GM21723 (cell line): ENCODE results near the gene CYP1A2.
"Not testable (repeated sequence)": the region's sequence is repeated elsewhere in the genome, so short reads cannot be mapped to it uniquely, and the experiment has no call there.

Experiments
- ATAC-seq: cut with Tn5 transposase; IDR thresholded peaks from one replicate; pipeline ENCODE4 v1.9.1; 2021; ENCODE audit warnings: mild to moderate bottlenecking, moderate library complexity; ENCODE audit not compliant: unreplicated experiment

Gene CYP1A2, protein sequence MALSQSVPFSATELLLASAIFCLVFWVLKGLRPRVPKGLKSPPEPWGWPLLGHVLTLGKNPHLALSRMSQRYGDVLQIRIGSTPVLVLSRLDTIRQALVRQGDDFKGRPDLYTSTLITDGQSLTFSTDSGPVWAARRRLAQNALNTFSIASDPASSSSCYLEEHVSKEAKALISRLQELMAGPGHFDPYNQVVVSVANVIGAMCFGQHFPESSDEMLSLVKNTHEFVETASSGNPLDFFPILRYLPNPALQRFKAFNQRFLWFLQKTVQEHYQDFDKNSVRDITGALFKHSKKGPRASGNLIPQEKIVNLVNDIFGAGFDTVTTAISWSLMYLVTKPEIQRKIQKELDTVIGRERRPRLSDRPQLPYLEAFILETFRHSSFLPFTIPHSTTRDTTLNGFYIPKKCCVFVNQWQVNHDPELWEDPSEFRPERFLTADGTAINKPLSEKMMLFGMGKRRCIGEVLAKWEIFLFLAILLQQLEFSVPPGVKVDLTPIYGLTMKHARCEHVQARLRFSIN

DNA sequence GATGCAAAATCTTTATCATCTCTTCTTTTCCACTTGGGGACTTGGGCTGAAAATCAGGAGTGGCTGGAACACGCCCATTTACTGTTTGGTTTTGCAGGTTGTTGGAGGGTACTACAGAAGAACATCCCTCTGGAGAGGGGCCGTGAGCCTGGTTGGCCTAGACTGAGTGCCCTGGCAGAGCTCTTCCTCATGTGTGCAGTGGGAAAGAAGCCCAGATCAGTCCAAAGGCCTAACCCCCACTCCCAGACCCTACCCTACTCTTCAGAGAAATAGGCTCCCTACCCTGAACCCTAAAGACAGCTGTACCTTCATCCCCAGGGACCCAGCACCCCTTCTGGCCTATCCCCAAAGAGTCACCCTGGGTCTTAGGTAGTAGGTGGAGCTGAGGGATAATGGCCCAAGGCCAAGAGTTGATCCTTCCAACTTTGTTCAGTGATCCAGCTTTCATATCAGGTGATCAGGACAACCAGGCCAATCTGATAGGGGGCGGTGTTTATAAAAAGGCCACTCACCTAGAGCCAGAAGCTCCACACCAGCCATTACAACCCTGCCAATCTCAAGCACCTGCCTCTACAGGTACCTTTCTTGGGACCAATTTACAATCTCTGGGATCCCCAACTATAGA, at the start of gene CYP1A2:
TSS of gene CYP1A2 (plus strand) at position 524 of the 625 bp plus-strand sequence. CDS start 894 bp downstream, outside the sequence.
- ATAC-seq, result no peak

DNA sequence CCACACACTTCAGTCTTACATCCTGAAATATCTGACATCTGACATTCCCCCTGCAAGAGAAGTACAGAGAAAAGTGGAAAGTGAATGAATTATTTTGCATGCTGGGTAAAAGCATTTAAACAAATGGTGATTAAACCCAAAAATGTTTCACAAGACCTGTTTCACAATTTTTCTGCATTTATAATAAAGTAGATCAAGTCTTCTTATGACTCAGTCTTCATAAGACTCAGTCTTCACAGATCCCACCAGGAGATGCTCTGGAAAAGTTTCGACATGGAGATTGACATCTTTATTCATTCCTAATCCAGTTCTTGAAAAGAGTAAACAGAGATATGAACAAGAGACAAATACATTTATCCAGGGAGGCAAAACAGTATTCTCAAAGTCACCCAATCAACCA, 39.6 kb upstream of the CYP1A2 start:
- no peak for ATAC-seq

DNA sequence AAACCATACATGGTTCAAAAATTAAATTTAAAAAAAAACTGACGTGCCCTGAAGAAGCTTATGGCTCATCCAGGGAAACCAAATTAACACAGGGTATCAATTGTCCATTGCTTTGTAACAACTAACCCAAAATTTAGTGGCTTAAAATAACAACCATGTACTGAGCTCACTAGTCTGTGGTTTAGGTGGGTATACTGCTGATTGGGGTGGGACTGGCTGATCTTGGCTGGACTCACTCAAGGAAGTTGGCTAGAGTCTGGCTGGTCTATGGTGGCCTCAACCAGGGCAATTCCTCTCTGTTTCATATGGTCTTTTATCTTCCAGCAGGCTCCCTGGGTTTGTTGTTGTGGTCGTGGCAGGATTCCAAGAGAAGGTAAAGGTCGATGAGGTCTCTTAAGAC, 38.8 kb upstream of the CYP1A2 start:
- no peak for ATAC-seq

DNA sequence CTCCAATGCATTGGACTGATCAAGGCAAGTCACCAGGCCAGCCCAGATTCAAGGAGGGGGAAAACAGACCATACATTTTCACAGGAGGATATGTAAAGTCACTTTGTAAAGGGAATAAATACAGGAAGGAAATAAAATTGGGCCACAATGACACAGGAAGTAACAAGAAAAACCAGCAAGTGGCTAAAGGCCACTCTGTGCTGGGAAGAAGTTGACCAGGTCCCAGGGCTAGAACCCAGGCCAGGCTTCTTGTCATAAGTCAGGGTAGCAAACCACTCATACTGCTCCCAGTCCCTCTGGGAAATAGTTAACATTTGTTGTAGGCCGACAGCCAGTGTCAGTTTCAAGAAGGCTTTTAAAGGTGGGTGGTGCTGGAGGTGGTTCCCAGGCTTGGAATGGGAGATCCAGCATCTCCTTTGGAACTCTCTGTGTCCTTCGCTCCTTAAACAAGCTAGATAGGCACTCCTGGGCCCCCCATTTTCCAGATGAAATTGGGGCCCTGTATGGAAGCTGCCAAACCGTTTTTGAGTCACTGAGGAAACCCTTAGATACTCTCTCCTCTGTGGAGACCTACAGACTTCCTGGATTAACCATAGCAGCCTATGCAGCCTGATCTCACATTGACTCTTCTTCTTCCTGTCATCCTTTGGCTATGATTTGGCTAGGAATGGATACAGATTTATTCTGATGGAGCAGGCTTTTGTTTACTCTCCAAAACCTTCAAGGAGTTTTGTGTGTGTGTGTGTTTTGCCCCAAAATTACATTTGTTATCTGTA, 38.1 kb upstream of the CYP1A2 start:
- no peak for ATAC-seq

DNA sequence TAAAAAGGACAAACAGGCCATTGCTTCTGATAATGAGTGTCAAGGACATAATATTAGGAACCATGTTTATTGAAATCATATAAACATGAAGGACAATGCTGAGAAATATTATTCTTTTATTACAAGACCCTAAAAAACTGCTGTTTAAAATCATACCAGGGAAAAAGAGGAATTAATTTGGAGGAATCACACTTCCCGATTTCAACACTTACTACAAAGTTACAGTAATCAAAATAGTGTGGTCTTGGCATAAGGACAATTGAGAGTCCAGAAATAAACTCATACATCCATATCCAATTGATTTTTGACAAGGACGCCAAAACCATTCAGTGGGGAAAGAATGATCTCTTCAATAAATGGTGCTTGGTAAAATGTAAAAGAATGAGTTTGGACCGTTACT, 36.3 kb upstream of the CYP1A2 start:
- no peak for ATAC-seq

DNA sequence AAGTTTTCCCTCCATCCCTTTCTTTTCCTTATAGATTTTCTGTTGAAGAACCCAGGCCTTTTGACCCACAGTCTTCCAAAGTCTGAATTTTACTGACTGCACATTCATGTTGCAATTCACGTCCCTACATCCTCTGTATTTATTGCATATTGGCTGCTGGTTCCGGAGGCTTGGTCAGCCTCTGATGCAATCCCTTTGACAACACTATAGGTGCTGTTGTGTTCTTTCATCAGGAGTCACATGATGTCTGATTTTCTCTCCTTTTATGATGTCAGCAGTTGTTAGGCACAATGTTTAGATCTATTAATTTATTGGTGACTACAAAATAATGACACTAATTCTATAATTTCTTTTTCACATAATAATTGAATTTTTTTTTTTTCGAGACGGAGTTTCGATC, 32.0 kb upstream of the CYP1A2 start:
- ATAC-seq, result no peak

DNA sequence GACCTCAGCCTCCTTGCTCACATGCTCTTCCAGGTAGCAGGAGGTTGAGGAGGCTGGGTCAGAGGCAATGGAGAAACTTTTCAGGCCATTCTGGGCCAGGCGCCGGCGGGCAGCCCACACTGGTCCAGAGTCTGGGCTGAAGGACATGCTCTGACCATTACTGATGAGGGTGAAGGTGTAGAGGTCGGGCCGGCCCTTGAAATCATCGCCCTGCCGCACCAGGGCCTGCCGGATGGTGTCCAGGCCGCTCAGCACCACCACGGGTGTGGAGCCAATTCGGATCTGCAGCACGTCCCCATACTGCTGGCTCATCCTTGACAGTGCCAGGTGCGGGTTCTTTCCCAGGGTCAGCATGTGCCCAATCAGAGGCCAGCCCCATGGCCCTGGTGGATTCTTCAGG, 26.1 kb upstream of the CYP1A2 start:
- ATAC-seq, result no peak

DNA sequence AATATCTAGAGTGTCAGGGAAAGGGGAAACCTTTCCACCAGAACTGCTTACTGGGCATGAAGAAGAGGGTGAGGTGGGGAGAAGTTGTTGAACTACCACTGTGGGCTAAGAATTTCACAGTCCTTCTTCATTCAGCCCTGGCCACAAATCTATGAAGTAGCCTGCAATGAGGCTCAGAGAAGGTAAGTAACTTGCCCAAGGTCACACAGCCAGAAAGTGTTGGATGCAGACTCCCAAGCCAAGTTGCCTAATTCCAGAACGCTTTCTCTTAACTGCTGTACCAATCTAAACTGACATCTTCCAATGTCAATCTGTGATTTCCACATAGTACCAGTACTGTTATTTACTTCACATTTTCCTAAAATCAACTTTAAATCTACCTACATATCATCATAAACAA, 25.5 kb upstream of the CYP1A2 start:
- no peak for ATAC-seq

DNA sequence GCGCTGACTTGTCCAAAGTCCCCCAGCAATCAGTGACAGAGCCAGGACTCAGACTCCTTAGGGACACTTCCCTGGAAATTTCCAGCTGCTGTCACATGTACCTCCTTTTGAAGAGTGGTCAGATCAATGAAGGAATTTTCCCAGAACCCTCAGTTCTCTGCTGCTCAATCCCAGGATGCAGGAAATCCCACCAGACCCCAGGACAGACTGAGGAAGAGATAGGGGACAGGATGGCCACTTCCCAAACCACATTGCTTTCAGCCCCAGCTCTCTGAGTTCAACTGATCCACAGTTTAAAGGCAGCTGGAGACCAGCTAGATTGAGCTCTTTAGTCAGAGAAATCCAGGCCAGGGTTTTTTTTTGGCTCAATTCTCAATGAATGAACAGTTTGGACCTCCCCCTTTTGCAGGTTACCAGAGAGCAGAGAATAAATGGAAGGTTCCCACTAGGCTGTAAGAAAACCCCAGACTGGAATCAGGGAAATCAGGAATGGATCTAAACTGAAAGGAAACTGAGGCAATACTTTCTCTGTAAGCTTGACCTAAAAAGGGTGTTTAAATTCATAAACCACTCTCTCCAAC, 24.8 kb upstream of the CYP1A2 start:
- ATAC-seq, result no peak

DNA sequence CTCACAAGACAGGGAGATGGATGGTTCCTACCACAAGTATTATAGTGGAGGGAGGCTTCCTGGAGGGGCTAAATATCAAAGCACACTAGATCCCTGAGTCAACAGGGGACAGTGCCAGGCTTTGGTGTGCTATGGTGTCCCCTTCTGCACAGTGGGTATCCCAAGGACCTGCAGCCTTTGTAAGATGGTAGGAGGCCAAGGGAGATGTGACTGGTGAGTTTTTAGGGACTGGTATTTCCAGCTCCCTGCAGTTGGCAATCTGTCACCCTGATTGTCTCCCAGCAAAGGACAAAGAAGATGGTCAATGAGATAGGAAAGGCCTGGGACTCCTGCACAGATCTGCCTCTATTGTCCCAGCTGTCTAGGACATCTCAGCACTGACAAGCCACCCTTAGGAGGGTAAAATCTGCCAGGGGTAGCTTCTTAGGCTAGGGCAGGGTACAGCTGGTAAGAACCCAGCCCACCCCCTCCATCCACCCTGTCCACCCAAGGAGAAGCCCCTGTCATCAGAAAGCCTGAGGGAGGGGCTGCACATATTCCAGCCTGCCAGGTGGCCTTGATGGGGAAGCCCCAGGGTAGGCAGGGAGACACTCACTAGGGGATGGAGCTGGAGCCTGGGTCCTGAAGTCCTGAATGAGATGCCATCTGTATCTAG, 23.9 kb upstream of the CYP1A2 start:
- no peak for ATAC-seq

DNA sequence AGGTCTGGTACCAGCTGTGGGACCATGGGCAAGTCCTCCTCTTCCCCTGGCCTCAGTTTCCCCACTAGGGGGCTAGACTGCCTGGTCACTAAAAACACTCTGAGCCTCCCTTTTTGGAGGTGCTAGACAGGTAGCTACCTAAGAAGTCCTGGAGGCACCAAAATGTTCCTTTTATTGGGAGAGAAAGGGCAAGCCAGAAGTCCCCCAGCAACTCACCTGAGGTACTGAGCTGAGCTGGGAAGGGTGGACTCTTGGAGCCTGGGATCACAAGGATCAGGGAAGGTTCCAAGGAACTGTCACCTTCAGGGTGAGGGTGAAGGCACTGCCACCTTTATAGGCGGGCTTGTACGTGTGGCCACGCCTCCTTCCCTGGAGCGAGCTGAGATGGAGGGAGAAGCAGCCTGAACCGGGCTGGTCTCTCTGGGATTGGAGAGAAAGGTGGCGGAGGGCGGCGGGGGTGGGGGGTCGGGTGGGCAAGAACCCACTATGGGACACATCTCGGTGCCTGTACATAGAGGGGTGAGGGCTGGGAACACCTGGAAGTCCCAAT, 23.3 kb upstream of the CYP1A2 start, which contains the start of gene CYP1A1:
TSS of gene CYP1A1 (minus strand) at position 304 of the 550 bp plus-strand sequence. CDS start 2,431 bp downstream, outside the sequence.
- ATAC-seq, result no peak

DNA sequence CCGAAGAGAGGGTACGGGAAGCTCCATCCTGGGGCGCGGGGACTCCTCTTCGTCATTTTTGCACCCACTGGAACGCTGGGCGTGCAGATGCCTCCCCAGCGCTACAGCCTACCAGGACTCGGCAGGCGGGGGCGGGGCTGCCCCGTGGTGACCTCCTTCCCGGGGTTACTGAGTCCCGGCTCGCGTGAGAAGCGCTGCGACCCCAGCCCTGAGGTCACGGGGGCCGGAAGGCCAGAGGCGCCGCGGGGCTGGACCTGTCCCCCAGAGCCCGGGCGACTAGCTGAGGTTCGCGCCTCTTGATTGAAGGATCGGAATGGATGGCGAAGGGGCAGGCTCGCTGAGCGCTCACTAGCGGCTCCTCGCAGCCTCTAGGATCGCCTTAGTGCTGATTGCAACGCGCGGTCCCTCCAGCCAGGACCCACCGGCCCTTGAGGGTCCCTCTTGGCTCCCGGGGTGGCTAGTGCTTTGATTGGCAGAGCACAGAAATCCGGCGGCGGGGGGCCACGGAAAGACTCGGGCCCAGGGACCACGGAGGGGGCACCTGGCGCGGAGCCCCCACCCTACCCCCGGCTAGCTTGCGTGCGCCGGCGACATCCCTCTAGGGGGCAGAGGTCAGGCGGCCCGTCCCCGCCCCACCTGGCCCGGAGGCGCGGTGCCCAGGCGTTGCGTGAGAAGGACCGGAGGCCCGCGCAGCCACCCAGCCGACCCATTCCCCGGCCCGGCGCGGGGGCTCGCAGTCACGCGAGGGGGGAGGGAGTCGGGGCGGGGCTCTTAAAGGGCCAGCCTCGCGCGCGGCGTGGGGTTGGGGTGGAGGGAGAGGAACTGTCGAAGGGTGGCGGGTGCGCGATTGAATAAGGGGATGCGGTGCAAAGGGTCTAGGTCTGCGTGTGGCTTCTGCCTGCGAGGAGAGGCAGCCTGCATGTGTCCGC, 22.5 kb upstream of the CYP1A2 start:
- ATAC-seq, result no peak

DNA sequence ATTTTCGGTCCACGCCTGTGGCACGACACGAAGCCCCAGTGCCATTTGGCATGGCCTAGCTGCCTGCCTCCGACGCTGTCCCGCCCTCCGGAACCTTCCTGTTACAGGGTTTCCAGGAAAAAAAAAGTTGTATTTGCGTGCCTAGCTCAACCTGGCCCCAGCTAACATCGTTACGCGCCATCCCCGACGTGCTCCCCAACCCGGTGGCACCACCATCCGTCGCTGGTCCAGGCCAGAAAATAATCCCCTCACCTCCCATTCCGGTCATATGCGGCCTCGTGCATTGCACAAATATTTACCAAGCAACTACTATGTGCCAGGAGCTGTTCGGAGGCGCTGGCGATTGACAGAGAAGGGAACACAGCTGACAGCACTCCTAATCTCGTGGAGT, 21.9 kb upstream of the CYP1A2 start:
- no peak for ATAC-seq

DNA sequence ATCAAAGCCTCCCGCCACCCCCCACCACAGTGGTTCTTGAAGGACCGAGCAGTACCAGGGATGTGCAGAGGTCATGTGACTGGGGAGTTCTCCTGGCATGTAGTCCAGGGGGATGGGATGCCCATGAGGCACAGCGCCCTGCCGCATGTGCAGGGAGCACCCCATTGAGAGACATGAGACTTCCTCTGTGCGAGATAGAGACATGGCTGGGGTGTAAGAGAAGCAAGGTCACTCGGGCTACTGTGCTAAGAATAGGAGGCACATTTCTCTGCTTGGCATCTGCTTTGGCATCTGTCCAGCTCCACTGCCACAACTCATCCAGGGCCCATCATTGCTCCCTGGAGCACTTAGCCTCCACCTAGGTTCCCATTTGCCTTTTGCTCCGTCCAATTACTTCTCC, 20.9 kb upstream of the CYP1A2 start:
- ATAC-seq, result no peak

DNA sequence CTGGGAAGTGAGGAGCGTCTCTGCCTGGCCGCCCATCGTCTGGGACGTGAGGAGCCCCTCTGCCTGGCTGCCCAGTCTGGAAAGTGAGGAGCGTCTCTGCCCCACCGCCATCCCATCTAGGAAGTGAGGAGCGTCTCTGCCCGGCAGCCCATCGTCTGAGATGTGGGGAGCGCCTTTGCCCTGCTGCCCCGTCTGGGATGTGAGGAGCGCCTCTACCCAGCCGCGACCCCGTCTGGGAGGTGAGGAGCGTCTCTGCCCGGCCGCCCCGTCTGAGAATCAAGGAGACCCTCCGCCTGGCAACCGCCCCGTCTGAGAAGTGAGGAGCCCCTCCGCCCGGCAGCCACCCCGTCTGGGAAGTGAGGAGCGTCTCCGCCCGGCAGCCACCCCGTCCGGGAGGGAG, 19.9 kb upstream of the CYP1A2 start:
- ATAC-seq, result not testable (repeated sequence)

DNA sequence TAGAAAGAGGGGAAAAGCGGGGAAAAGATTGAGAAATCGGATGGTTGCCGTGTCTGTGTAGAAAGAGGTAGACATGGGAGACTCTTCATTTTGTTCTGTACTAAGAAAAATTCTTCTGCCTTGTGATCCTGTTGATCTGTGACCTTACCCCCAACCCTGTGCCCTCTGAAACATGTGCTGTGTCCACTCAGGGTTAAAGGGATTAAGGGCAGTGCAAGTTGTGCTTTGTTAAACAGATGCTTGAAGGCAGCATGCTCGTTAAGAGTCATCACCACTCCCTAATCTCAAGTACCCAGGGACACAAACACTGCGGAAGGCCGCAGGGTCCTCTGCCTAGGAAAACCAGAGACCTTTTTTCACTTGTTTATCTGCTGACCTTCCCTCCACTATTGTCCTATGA, 19.3 kb upstream of the CYP1A2 start:
- not testable (repeated sequence) for ATAC-seq

DNA sequence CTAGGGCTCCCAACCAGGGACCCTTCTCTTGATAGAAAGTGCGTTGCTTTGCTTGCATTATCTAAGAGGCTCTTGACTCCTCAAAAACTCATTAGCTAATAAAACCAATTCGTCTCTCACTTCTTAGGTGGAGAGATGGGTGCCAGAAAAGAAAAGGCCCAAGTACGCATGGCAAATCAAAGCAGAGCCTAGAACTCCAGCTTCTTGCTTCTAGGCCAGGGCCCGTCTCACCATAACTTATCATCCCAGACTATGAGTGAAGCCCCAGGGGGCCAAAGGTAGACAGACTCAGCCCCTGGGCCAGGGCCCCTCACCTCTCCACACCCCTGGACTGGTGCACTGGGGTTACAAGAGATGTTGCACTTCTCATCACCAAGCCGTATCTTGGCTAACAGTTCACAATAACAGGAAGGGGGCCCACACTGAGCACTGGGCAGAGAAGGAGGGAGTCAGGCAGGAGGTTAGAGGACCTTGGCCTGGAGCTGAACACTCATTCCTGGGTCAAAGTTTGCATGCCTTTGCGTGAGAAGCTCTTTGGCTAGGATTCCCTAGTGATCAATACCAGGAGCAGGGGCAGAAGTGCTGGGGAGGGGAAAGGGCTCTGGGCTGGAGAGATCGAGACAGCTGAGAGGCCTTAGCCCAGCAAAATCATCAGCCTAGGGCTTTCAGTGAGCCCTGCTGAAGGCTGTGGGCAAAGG, 17.9 kb upstream of the CYP1A2 start:
- no peak for ATAC-seq

DNA sequence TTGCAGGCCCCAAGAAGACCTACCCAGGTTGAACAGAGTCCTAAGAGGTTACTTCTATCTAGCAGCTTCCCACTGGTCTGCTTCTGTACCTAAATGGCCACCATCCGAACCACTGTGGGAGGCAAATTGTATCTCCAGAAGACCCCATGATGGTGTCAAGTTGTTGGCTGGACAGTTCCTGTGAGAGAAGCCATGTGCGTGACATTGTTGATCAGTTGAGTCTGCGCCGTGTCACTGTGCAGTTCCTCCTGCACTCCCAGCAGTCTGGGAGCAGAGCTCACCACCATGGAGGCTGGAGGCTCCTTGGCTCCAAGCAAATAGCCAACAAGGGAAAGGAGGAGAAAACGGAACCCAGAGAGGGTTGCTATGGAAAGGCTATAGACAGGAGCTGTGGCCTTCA, 15.8 kb upstream of the CYP1A2 start:
- no peak for ATAC-seq

DNA sequence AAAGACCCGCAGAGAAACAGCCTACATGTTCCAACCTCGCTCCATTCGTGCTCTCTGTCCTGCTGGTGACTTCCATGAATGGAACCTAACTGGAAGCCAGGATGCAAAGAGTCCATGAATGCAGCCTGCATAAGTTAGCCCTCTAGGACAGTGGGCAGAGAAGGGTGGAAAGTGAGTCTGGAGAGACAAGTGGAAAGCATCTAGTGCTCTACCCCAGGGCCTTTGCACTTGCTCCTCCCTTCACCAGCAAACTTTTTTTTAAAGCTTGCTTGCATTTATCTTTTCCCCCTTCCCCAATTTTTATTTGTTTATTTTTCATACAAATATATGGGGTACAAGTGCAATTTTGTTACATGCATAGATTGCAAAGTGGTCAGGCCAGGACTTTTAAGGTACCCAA, 15.4 kb upstream of the CYP1A2 start:
- no peak for ATAC-seq
